Nephron progenitor cell (in vitro differentiated cells): ENCODE results near the gene TBCK.

Experiments used
- DNase-seq: peaks from one replicate; pipeline ENCODE4 v3.0.0; 2021
- H3K27ac Mint-ChIP-seq: 2 replicates; pipeline ENCODE4 v1.8.0; 2021; ENCODE audit warnings: mild to moderate bottlenecking, moderate library complexity, mixed read lengths
- H3K27me3 Mint-ChIP-seq: 2 replicates; pipeline ENCODE4 v1.8.0; 2021; ENCODE audit warnings: mild to moderate bottlenecking, low read depth, mixed read lengths; ENCODE audit not compliant: poor library complexity
- H3K36me3 Mint-ChIP-seq: 2 replicates; pipeline ENCODE4 v1.8.0; 2021; ENCODE audit warnings: low read depth, mixed read lengths
- H3K4me1 Mint-ChIP-seq: 2 replicates; pipeline ENCODE4 v1.8.0; 2021; ENCODE audit warnings: mixed read lengths
- H3K4me3 Mint-ChIP-seq: 2 replicates; pipeline ENCODE4 v1.8.0; 2021; ENCODE audit warnings: mild to moderate bottlenecking, moderate library complexity, mixed read lengths
- H3K9me3 Mint-ChIP-seq: 2 replicates; pipeline ENCODE4 v1.8.0; 2021; ENCODE audit warnings: mild to moderate bottlenecking, moderate library complexity, mixed read lengths
- CTCF ChIP-seq: fragments of 200-600 bp; sonication (generic); IDR thresholded peaks from 2 replicates; pipeline ENCODE4 v1.5.0; 2021; ENCODE audit warnings: antibody characterized with exemption

Gene TBCK

GRCh38 chr4:106263594-106264330, 52.2 kb downstream of the TBCK start:
- H3K36me3 Mint-ChIP-seq = no peaks in the 10 kb centered on the region
- peak overlapping the region; percentile 0 for H3K27ac Mint-ChIP-seq
- no peak overlapping the region for H3K4me3 Mint-ChIP-seq
- no peaks in the 10 kb centered on the region for H3K9me3 Mint-ChIP-seq
- no peak for TF ChIP-seq CTCF
- H3K27me3 Mint-ChIP-seq = no peaks in the 10 kb centered on the region
- H3K4me1 Mint-ChIP-seq = no peaks in the 10 kb centered on the region
- no peak for DNase-seq

DNA sequence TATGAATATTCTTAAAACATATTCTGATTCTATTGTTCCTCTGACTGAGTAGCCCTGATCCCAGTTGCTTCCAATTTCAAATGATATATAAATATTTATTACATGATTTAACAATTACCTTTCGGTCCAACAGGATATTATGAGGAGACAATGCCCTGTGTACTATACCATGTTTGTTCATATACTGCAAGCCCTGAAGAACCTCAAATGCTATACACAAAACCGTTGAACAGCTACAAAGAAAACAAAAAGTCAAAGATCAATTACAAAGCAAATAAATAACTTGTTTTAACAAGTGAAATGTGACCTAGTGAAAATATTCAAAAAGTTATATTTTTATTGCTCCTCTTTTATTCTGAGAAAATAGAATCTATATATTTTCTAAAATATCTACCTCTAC, 54.0 kb downstream of the TBCK start:
- Mint-ChIP-seq H3K27ac (no peak overlapping the region), H3K4me3 (no peak overlapping the region), H3K27me3 (no peaks in the 10 kb centered on the region), H3K36me3 (peaks cover 13% of the 10 kb centered on the region), H3K9me3 (no peaks in the 10 kb centered on the region), H3K4me1 (no peaks in the 10 kb centered on the region)
- TF ChIP-seq CTCF = no peak
- DNase-seq = no peak

DNA sequence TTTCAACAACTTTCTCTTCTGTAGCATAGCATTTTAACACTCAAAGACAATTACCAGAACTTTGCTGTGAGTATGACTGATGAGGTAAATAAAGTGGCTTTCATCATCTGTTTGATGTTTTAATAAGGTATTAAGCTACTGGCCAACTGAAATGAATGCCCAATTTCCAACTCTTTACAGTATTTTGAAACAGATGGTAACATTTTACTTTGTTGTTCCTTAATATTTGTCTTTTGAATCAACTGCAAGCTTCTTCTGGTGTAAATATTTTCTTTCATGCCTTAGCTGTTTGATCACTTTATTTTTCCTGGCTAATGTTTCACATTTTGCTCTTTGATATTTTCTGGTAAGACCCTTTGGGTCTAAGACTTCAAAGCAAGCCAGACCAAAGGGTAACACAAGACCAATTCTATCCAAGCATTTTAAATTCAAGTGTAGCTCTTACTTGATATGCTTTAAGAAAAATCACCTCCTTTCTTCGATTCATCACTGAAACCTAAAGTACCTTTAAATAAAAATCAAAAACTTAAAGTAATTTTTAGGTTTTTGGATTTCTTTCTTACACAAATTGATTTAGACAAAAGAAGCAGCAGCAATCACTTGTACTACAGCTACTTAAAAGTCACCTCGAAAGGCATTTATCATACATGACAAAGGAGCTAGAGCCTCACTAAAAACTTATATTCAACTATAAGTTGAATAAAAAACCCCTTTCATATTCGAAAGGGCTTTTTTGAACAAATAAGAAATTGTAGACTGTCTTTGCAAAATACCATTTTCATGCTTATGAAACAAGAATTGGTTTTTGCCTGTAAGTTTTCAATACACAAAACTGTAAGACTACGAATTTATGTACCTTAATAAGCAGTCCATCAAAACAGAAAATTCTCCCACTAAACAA, 57.6 kb downstream of the TBCK start:
- no peak overlapping the region for H3K4me3 Mint-ChIP-seq
- no peak for DNase-seq
- no peaks in the 10 kb centered on the region for H3K9me3 Mint-ChIP-seq
- H3K27me3 Mint-ChIP-seq = no peaks in the 10 kb centered on the region
- no peak for TF ChIP-seq CTCF
- H3K27ac Mint-ChIP-seq = no peak overlapping the region
- peaks cover 18% of the 10 kb centered on the region for H3K36me3 Mint-ChIP-seq
- H3K4me1 Mint-ChIP-seq = no peaks in the 10 kb centered on the region

GRCh38 chr4:106256190-106256589, 59.8 kb downstream of the TBCK start:
- no peak for TF ChIP-seq CTCF
- no peak overlapping the region for H3K27ac Mint-ChIP-seq
- no peak for DNase-seq
- no peak overlapping the region for H3K4me3 Mint-ChIP-seq
- no peaks in the 10 kb centered on the region for H3K4me1 Mint-ChIP-seq
- no peaks in the 10 kb centered on the region for H3K27me3 Mint-ChIP-seq
- H3K36me3 Mint-ChIP-seq = peaks cover 18% of the 10 kb centered on the region
- no peaks in the 10 kb centered on the region for H3K9me3 Mint-ChIP-seq

DNA sequence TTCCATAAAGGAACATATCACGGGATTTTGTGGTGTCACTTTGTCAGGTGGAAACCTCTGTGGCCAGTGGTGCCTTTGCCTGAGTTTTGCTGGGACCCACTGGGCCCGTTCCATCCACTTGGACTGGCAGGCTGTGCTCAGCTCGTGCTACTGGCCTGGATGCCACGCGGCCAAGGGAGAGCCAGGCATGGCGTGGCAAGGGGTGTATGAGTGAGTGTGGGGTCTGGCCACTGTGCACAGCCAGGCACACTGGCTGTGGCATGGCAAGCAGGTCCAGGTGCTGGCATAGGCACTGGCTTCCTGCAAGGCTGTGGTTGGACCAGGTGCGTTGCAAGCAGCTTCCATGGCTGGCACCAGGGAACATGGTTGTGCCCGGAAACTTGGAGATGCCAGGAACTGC, 60.8 kb downstream of the TBCK start:
- TF ChIP-seq CTCF = no peak
- DNase-seq = no peak
- Mint-ChIP-seq H3K4me3 (no peak overlapping the region), H3K4me1 (no peaks in the 10 kb centered on the region), H3K9me3 (no peaks in the 10 kb centered on the region), H3K36me3 (peaks cover 18% of the 10 kb centered on the region), H3K27me3 (no peaks in the 10 kb centered on the region), H3K27ac (no peak overlapping the region)
